Liver (tissue), 3 donors: ENCODE measurements around the gene ZMYND8.

ENCODE experiments used
- EGR1 ChIP-seq, 2 donors: IDR thresholded peaks; 2 replicates each; pipeline ENCODE4 v1.6.1; 2016 to 2018; ENCODE audit warnings: antibody characterized with exemption in 2 of 2, low read depth in 2 of 2
- GABPA ChIP-seq, 2 donors: IDR thresholded peaks in 1 of 2; conservative IDR thresholded peaks in 1 of 2; 2 replicates each; pipeline ENCODE4 v1.6.1; 2016; ENCODE audit warnings: antibody characterized with exemption in 2 of 2, mild to moderate bottlenecking in 1 of 2, moderate library complexity in 1 of 2
- JUND ChIP-seq, 2 donors: IDR thresholded peaks; 2 replicates each; pipeline ENCODE4 v1.6.1; 2016; ENCODE audit warnings: antibody characterized with exemption in 2 of 2
- TF ChIP-seq, protein P1 (sequence below): fragments of 150-350 bp; IDR thresholded peaks from 2 replicates; pipeline ENCODE4 v1.5.1; 2017; ENCODE audit warnings: improper control_type of control experiment, low read depth, low read length; ENCODE audit not compliant: missing input control
- donor health status: healthy.
- donor health status: healthy.

DNA sequence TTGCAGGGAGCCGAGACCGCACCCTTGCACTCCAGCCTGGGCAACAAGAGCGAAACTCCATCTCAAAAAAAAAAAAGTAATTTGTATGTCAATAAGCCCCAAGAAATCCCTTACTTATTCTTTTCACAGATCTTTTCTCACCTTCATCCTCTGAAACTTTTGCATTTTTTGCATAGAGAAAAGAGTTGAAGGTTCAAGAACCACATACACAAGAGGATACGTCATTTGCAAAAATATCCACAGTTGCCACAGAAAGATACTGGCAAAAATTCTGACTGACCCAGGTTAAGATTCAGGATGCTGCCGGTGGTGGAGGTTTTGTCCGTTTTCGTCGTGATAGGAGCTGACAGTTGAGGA, 94.5 kb downstream of the ZMYND8 start:
- TF ChIP-seq, protein P1, sequence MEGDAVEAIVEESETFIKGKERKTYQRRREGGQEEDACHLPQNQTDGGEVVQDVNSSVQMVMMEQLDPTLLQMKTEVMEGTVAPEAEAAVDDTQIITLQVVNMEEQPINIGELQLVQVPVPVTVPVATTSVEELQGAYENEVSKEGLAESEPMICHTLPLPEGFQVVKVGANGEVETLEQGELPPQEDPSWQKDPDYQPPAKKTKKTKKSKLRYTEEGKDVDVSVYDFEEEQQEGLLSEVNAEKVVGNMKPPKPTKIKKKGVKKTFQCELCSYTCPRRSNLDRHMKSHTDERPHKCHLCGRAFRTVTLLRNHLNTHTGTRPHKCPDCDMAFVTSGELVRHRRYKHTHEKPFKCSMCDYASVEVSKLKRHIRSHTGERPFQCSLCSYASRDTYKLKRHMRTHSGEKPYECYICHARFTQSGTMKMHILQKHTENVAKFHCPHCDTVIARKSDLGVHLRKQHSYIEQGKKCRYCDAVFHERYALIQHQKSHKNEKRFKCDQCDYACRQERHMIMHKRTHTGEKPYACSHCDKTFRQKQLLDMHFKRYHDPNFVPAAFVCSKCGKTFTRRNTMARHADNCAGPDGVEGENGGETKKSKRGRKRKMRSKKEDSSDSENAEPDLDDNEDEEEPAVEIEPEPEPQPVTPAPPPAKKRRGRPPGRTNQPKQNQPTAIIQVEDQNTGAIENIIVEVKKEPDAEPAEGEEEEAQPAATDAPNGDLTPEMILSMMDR, result no peak
- no peak for TF ChIP-seq GABPA (IDR thresholded peaks at IDR 0.05 in 1 of 2, conservative IDR thresholded peaks at IDR 0.05 in 1 of 2)
- no peak for TF ChIP-seq JUND (IDR thresholded peaks at IDR 0.05)
- no peak for TF ChIP-seq EGR1 (IDR thresholded peaks at IDR 0.05; ENCODE audit: low read depth in 2 of 2)
